ENCODE measurements around the gene ALDH1A3.

DNA sequence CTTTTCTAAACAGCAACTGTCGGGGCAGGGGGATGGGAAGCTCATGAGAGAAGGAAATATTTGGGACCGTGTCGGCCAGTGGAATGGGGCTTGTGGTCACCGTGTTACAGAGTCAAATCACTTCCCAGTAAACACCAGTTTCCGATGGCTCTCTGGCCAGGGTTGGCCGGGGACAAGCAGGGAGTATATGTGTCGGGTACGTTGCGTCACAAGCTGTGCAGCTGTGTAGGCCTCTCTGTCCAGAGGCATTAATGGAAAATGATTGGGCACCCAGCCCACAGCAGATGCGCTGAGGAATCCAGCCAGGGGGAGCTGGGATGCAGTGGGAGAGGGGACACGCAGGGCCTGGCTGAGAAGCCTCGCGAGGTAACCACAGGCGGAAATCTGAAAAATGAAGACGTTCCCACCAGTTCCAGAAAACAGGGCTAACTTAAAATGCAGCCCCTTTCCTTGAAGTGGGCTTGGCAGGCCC lies 15.8 kb upstream of the ALDH1A3 start:
- TF ChIP-seq JUND (IDR thresholded peaks at IDR 0.05) (no peak), FOXA1 (IDR thresholded peaks at IDR 0.05) (no peak), RAD21 (IDR thresholded peaks at IDR 0.05) (no peak), EGR1 (IDR thresholded peaks at IDR 0.05; ENCODE audit: low read depth in 2 of 2) (no peak), SP1 (IDR thresholded peaks at IDR 0.05) (no peak), YY1 (IDR thresholded peaks at IDR 0.05) (no peak), RXRA (IDR thresholded peaks at IDR 0.05) (no peak), TAF1 (conservative IDR thresholded peaks at IDR 0.05) (no peak), GABPA (IDR thresholded peaks at IDR 0.05 in 1 of 2, conservative IDR thresholded peaks at IDR 0.05 in 1 of 2) (no peak)
- TF ChIP-seq, protein P1, sequence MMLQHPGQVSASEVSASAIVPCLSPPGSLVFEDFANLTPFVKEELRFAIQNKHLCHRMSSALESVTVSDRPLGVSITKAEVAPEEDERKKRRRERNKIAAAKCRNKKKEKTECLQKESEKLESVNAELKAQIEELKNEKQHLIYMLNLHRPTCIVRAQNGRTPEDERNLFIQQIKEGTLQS (IDR thresholded peaks at IDR 0.05) = no peak
- TF ChIP-seq, protein P2, sequence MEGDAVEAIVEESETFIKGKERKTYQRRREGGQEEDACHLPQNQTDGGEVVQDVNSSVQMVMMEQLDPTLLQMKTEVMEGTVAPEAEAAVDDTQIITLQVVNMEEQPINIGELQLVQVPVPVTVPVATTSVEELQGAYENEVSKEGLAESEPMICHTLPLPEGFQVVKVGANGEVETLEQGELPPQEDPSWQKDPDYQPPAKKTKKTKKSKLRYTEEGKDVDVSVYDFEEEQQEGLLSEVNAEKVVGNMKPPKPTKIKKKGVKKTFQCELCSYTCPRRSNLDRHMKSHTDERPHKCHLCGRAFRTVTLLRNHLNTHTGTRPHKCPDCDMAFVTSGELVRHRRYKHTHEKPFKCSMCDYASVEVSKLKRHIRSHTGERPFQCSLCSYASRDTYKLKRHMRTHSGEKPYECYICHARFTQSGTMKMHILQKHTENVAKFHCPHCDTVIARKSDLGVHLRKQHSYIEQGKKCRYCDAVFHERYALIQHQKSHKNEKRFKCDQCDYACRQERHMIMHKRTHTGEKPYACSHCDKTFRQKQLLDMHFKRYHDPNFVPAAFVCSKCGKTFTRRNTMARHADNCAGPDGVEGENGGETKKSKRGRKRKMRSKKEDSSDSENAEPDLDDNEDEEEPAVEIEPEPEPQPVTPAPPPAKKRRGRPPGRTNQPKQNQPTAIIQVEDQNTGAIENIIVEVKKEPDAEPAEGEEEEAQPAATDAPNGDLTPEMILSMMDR (IDR thresholded peaks at IDR 0.05; ENCODE audit: low read depth, low read length, missing input control) = no peak
- TF ChIP-seq, protein P3, sequence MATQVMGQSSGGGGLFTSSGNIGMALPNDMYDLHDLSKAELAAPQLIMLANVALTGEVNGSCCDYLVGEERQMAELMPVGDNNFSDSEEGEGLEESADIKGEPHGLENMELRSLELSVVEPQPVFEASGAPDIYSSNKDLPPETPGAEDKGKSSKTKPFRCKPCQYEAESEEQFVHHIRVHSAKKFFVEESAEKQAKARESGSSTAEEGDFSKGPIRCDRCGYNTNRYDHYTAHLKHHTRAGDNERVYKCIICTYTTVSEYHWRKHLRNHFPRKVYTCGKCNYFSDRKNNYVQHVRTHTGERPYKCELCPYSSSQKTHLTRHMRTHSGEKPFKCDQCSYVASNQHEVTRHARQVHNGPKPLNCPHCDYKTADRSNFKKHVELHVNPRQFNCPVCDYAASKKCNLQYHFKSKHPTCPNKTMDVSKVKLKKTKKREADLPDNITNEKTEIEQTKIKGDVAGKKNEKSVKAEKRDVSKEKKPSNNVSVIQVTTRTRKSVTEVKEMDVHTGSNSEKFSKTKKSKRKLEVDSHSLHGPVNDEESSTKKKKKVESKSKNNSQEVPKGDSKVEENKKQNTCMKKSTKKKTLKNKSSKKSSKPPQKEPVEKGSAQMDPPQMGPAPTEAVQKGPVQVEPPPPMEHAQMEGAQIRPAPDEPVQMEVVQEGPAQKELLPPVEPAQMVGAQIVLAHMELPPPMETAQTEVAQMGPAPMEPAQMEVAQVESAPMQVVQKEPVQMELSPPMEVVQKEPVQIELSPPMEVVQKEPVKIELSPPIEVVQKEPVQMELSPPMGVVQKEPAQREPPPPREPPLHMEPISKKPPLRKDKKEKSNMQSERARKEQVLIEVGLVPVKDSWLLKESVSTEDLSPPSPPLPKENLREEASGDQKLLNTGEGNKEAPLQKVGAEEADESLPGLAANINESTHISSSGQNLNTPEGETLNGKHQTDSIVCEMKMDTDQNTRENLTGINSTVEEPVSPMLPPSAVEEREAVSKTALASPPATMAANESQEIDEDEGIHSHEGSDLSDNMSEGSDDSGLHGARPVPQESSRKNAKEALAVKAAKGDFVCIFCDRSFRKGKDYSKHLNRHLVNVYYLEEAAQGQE (IDR thresholded peaks at IDR 0.05) = no peak
- TF ChIP-seq, protein P4, sequence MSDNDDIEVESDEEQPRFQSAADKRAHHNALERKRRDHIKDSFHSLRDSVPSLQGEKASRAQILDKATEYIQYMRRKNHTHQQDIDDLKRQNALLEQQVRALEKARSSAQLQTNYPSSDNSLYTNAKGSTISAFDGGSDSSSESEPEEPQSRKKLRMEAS (IDR thresholded peaks at IDR 0.05) = no peak
- TF ChIP-seq, protein P5, sequence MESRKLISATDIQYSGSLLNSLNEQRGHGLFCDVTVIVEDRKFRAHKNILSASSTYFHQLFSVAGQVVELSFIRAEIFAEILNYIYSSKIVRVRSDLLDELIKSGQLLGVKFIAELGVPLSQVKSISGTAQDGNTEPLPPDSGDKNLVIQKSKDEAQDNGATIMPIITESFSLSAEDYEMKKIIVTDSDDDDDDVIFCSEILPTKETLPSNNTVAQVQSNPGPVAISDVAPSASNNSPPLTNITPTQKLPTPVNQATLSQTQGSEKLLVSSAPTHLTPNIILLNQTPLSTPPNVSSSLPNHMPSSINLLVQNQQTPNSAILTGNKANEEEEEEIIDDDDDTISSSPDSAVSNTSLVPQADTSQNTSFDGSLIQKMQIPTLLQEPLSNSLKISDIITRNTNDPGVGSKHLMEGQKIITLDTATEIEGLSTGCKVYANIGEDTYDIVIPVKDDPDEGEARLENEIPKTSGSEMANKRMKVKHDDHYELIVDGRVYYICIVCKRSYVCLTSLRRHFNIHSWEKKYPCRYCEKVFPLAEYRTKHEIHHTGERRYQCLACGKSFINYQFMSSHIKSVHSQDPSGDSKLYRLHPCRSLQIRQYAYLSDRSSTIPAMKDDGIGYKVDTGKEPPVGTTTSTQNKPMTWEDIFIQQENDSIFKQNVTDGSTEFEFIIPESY (IDR thresholded peaks at IDR 0.05) = no peak
